ENCODE results near the gene LMX1A.

- TF ChIP-seq CTCF (IDR thresholded peaks at IDR 0.05) (no peak), POLR2A (IDR thresholded peaks at IDR 0.05) (no peak)
Observed at GRCh38 chr1:165172666-165173065, 183.8 kb downstream of the LMX1A start.

Data from adrenal gland (tissue), 5 donors.